Activated CD4-positive, alpha-beta T cell treated with anti-CD3 and anti-CD28 coated beads, Interleukin-2, amount 50 U/mL, for 48 hours (primary cell): Measurements from ENCODE around the gene LUZP2.

Experiments
- DNase-seq, 2 experiments: peaks; one replicate each; pipeline ENCODE4 v3.0.0-alpha.2; 2020

Gene LUZP2

GRCh38 chr11:24636291-24636629 is 139.4 kb downstream of the LUZP2 start:
- DNase-seq: no peak

- DNase-seq: no peak
These were observed 140.7 kb downstream of the LUZP2 start for GRCh38 chr11:24637520-24637919.

- DNase-seq: no peak
These were observed 145.8 kb downstream of the LUZP2 start for GRCh38 chr11:24642648-24643047.

GRCh38 chr11:24645563-24645962 is 148.7 kb downstream of the LUZP2 start:
- DNase-seq: no peak

GRCh38 chr11:24651873-24652272 is 155.0 kb downstream of the LUZP2 start:
- no peak for DNase-seq

- DNase-seq: no peak
These were observed 157.0 kb downstream of the LUZP2 start for GRCh38 chr11:24653901-24654300.

- DNase-seq: no peak
These were observed 164.5 kb downstream of the LUZP2 start for GRCh38 chr11:24661331-24661730.

- DNase-seq: no peak
These were observed 167.5 kb downstream of the LUZP2 start for GRCh38 chr11:24664399-24664798.

GRCh38 chr11:24667353-24667968 is 170.6 kb downstream of the LUZP2 start:
- no peak for DNase-seq

GRCh38 chr11:24678703-24679348 is 182.0 kb downstream of the LUZP2 start:
- no peak for DNase-seq

GRCh38 chr11:24679821-24680351 is 183.0 kb downstream of the LUZP2 start:
- no peak for DNase-seq

GRCh38 chr11:24683583-24683982 is 186.7 kb downstream of the LUZP2 start:
- DNase-seq: no peak

GRCh38 chr11:24685821-24686220 is 189.0 kb downstream of the LUZP2 start:
- DNase-seq: no peak

- no peak for DNase-seq
These were observed 190.8 kb downstream of the LUZP2 start for GRCh38 chr11:24687531-24688147.

GRCh38 chr11:24688981-24689380 is 192.1 kb downstream of the LUZP2 start:
- DNase-seq: no peak

GRCh38 chr11:24697522-24698111 is 200.8 kb downstream of the LUZP2 start:
- DNase-seq: no peak

GRCh38 chr11:24704716-24705115 is 207.9 kb downstream of the LUZP2 start:
- DNase-seq: no peak

GRCh38 chr11:24705474-24705873 is 208.6 kb downstream of the LUZP2 start:
- DNase-seq: no peak

- no peak for DNase-seq
These were observed 211.8 kb downstream of the LUZP2 start for GRCh38 chr11:24708616-24709015.

- no peak for DNase-seq
These were observed 213.2 kb downstream of the LUZP2 start for GRCh38 chr11:24709928-24710565.

- DNase-seq: no peak
These were observed 217.7 kb downstream of the LUZP2 start for GRCh38 chr11:24714601-24715000.

GRCh38 chr11:24716403-24716802 is 219.6 kb downstream of the LUZP2 start:
- DNase-seq: no peak

GRCh38 chr11:24723231-24723630 is 226.4 kb downstream of the LUZP2 start:
- no peak for DNase-seq
